Femur (tissue), 1 donor: ENCODE data around the gene ECE1.

Experiments
- DNase-seq: peaks from one replicate; pipeline ENCODE4 v3.0.0-alpha.2; 2017

The ECE1 gene

DNA sequence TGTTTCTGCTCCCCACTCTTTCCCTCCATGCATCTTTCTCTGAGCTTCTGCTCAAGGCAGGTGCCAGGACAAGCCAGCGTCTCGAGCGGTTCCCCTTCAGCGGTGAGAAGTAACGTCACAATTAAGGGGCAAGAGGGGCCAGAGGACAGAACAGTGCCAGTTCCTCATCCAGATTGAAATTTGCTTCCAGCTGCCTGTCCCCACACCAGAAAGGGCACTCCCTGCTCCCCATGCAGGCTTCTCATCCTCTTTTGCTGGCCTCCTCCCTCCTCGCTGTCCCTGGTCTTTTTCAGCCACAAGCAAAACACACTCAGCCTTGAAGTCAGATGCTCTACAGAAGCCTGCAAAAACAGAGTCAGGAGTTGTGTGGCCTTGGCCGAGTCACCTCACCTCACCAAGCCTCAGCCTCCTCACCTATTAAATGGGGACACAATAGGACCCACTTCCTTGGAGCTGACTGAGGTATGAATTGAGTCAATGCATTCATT, 35.0 kb upstream of the ECE1 start:
- no peak for DNase-seq

DNA sequence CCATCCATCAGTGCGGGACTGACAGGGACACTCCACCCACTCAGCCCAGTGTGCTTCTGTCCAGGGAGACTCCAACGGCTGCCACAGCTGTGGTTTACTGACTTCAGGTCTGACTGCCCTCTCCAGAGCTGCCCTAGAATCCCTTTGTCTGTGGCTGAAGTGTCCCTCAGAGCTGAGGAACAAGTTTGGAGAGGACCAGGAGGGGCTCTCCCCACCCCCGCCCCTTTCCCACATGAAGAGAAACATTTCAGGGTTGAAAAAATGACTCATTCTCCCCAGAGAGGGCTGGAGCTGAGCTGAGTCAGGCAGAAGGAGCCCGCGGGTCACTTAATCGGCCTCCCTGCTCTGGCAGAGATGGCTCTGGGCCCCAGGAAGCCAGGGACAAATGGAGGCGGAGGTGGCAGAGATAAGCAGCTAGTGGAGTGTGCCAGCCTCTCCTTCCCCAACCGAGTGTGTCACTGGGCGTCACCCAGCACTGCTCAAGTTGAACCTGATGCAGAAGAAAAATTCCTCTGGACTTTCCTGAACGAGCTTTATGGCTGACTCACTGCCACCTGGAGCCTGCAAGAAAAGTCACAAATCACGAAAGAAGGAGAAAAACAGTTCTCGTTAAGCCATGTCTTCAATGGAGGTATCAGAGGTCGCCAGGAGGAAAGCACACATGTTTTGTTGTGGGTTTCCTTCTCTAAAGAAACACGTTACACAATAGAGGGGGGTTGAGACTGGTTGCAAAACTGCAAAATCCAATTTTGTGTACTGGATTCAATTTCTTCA, 34.3 kb upstream of the ECE1 start:
- DNase-seq: peak; percentile 73

GRCh38 chr1:21323091-21323490, 32.8 kb upstream of the ECE1 start:
- DNase-seq: no peak

DNA sequence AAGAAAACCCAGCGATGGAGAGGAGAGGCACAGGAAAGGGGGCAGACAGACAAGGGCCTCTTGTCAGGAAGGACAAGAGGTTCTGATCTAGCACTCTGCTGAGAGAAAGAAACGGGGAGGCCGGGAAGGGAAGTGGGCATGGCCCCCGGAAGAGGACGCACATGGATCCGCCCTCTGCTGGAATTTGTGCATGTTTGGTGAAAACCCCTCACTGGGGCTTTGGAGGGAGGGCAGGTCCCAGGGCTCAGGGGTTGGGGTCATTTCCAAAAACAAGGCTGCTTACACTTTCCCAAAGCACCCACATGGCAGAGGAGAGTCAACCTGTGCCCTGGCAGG, 32.4 kb upstream of the ECE1 start:
- no peak for DNase-seq

DNA sequence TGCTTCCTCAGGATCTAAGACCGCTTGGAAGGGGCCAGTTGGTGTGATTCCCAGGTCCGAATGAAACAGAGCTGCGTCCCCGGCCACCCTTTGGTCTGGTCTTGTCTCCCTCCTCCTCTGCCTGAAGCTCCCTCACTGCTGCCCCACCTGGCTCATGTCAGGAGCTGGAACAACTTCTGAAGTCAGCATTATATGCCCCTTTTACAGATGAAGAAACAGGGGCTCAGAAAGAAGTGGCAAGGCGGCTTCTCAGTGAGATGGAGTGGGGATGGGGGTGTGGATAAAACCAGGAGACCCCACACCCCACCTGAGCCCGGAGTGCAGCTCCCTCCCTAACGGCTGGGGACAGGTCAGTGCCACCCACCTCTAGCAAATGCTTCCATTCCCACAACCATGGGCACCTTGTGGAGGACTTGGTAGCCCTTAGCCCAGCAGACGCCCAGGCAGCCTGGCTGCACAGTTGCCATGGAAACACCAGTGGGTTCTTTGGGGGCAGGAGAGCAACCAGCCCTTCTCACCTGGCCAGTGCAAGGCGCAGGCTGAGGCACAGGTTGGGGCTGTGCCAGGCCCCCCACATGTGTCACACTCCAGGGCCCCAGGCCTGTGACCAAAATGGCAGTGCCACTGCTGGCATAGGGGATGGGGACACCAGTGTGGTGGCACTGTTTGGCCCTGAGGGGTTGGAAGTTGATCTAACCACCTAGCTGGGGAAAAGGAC, 31.9 kb upstream of the ECE1 start:
- no peak for DNase-seq

GRCh38 chr1:21320410-21321108, 30.3 kb upstream of the ECE1 start:
- DNase-seq: no peak

GRCh38 chr1:21319447-21320407, 29.5 kb upstream of the ECE1 start:
- DNase-seq: no peak

DNA sequence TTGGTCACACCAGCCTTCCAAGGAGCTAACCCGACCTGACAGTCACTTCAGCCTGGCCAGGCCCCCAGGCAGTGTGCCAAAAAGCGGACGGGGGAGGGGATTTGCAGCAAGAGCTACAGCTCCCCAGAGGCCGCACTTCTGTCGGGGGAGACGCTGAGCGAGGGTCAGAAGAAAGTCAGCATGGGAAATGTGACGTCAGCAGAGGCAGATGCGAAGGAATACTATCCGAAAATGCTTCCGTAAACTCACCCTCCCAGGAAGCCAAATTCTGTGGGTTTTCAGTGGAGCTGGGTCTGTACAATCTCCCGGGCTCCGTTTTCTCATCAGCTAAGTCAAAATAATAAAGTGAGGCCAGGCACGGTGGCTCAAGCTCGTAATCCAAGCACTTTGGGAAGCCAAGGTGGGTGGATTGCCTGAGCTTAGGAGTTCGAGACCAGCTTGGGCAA, 28.5 kb upstream of the ECE1 start:
- DNase-seq: peak; percentile 88

DNA sequence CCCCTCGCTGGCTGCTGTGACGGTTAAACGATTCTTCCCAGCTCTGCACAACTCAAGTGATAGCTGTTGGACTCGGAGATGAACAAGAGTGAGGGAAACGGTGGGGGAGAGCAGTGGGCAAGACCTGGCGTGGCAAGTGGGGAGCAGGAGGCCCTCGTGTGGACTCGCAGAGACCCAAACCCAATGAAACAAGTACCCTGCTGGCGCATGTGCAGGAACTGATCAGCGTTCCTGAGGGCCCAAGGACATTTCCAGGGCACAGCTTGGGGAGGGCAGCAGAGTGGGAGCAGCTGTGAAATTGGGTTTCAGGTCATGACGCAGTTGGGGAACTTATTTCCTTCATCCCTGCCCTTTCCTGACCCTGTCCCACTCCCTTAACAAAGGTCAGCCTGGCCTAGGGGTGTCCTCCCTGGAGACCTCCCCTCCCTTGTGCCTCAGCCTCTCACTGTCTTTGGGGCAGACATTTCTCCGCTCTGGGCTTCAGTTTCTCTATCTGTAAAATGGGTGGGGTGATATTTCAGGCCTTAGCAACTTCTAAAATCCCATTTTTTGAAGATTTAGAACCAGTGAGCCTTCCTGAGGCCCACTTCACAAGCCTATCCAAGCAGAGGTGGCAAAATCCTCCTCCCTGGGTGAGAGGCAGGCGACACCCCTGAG, 27.9 kb upstream of the ECE1 start:
- no peak for DNase-seq

- no peak for DNase-seq
Measured at GRCh38 chr1:21317690-21318043, 27.4 kb upstream of the ECE1 start.

GRCh38 chr1:21317035-21317689, 26.9 kb upstream of the ECE1 start:
- peak; percentile 64 for DNase-seq

- no peak for DNase-seq
Measured at GRCh38 chr1:21314743-21315396, 24.6 kb upstream of the ECE1 start.

DNA sequence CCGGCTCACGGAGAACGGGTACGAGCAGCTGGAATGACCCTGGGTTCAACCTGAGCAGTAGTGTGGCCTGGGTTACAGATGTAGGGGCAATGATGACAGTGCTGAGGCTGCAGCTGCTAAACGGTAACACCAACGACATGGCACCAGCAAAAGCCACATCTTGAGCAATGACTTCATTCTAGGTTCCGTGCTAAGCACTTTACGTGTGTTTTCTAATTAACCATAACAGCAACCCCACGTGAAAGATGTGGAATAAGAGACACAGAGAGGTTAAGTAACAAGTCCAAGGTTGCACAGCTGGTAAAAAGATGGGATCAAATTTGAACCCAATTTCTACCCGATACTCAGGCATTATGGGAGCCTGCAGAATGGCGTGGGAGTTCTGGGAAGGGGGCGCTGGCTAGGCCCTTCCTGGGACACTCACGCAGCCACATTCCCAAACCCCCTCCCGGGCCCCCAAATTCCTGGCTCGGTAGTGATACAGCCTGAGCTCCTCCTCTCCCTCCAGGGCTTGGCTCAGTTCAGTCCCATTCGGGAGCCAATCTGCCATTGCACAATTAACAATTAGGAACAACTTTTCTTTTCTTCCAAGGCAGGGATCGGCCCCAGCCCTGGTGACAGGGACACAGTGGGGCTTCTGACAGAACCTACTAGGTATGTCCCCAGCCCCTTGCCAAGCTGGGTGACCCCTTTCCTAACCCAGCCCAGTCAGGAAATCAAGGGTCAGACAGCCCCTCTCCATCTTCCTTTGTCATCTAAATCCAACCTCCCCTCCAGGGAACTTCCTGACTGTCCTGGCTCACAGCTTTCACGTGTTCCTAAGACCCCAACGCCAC, 23.8 kb upstream of the ECE1 start:
- no peak for DNase-seq

- no peak for DNase-seq
Measured at GRCh38 chr1:21313203-21313885, 23.1 kb upstream of the ECE1 start.

DNA sequence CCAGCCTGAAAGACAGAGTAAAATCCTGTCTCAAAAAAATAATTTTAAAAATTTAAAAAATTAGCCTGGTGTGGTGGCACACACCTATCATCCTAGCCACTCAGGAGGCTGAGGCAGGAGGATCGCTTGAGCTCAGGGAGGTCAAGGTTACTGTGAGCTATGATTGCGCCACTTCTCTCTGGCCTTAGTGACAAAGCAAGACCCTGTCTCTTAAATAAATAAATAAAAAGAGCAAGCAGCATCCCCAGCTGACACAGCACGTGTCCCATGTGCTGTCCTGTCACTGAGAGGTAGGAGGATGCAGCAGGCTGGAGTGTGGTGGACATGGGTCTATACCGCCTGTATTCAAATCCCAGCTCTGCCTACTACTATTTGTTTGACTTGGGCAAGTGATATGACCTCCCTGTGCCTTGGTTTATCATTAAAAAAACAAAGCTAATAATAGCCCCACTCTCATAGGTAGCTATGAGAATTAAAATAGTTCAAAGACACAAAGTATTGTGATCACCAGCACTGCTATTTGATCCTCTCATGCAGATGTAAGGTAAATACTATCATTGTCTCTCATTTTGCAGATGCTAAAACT, 22.2 kb upstream of the ECE1 start:
- no peak for DNase-seq

DNA sequence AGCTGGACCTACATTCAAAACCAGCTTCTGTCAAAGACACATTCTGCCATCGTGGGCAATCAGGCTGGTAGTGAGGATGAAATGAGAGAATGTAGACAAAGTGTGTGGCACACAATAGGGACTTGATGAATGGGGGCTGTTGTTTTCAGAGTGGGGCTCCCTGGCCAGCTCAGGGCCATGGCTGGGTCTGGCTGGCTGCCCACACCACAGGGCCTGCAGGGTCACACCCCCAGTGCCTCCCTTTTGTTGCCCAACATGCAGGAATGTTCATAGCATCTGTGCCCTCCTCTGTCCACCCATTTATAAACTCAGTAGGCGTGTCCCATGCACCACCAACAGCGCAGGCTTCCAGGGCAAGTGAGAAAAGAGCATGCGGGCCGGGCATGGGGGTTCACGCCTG, 20.8 kb upstream of the ECE1 start:
- DNase-seq: no peak

DNA sequence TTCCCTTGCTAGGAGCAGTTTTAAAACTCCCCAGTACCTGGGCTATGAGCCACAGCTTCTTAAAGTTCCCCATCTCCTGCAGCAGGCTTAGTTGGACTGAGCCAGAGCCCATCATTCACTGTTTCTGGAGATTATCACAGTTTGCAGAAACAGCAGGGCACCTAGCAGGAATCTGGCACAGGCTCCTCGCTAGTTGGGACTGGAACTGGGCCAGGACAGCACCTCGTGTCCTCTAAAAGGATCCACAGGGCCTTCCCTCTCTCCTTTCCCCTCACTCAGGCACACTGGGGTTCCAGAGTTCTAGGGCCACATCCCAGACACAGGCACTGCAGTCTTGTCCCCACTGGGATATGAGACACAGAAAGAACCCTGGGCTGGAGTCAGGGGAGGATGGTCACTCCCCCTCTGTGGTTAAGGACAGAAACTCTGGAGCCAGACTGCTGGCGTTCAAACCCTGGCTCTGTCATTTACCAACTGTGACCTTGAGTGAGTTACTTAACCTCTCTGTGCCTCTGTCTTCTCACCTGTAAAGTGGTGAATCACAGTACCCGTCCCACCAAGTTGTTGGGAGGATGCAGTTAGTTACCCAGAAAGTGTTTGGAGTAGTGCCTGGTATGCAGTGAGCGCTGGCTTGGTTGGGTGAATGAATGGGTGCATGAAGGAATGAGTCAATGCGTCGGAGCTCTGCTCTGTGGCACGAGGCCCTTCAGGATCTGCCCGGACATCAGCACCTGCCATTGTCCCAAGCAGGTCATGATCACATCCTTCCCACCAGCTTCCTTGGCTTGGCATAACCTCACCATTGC, 18.8 kb upstream of the ECE1 start:
- no peak for DNase-seq

- no peak for DNase-seq
Measured at GRCh38 chr1:21308330-21308729, 18.1 kb upstream of the ECE1 start.
